ENCODE measurements around the gene PCSK4.

DNA sequence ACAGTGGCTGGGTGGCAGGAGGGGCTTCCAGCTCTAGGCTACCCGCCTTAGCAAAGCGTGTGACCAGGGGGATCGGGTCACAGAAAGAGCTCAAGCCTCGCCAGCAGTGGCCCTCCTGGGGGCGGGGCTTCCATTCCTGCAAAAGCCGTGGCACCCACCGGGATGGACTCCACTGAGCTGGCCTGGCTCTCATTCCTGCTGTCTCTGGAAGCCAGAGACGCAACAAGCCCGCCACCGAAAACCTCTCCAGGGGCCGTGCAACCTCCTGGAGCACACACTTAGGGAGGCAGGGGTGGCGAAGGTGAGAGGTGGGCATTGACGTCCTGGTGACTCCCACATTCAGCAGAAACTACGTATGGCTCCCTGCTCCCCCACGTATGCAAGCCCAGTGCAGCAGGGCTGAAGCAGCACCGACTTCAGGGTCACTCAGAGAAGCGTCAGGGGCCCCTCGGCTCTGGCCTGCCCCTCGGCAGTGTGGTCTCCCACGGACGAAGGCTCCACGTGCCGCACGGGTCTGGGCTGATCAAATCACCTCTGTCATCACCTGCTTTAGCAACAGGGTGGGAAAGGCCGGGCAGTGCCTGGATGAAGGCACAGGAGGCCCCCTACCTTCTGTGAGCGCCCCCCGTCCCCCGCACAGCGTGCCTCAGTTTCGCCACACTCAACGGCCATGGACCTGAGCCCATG, 14.3 kb downstream of the PCSK4 start:
- TF ChIP-seq PATZ1 (CRISPR knock-in tag; IDR thresholded peaks at IDR 0.05; ENCODE audit: borderline replicate concordance) (no peak), ZNF121 (CRISPR knock-in tag; conservative IDR thresholded peaks at IDR 0.05) (no peak), ETV1 (tag; conservative IDR thresholded peaks at IDR 0.05; ENCODE audit: low read depth) (no peak)
- TF ChIP-seq, protein P1, sequence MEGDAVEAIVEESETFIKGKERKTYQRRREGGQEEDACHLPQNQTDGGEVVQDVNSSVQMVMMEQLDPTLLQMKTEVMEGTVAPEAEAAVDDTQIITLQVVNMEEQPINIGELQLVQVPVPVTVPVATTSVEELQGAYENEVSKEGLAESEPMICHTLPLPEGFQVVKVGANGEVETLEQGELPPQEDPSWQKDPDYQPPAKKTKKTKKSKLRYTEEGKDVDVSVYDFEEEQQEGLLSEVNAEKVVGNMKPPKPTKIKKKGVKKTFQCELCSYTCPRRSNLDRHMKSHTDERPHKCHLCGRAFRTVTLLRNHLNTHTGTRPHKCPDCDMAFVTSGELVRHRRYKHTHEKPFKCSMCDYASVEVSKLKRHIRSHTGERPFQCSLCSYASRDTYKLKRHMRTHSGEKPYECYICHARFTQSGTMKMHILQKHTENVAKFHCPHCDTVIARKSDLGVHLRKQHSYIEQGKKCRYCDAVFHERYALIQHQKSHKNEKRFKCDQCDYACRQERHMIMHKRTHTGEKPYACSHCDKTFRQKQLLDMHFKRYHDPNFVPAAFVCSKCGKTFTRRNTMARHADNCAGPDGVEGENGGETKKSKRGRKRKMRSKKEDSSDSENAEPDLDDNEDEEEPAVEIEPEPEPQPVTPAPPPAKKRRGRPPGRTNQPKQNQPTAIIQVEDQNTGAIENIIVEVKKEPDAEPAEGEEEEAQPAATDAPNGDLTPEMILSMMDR (IDR thresholded peaks at IDR 0.05 in 2 of 3, conservative IDR thresholded peaks at IDR 0.05 in 1 of 3; ENCODE audit: insufficient read depth in 2 of 3, low read depth in 1 of 3, low read length in 3 of 3), result no peak
- TF ChIP-seq, protein P2, sequence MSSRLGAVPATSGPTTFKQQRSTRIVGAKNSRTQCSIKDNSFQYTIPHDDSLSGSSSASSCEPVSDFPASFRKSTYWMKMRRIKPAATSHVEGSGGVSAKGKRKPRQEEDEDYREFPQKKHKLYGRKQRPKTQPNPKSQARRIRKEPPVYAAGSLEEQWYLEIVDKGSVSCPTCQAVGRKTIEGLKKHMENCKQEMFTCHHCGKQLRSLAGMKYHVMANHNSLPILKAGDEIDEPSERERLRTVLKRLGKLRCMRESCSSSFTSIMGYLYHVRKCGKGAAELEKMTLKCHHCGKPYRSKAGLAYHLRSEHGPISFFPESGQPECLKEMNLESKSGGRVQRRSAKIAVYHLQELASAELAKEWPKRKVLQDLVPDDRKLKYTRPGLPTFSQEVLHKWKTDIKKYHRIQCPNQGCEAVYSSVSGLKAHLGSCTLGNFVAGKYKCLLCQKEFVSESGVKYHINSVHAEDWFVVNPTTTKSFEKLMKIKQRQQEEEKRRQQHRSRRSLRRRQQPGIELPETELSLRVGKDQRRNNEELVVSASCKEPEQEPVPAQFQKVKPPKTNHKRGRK (tag; IDR thresholded peaks at IDR 0.05), result no peak
